ENCODE data around the gene SPOCK2. TPM values are rescaled to one million over a fixed set of nuclear protein-coding genes. Genes with fewer than 3 reads are reported as not detected.

The SPOCK2 gene
- polyA plus RNA-seq, 1 donor (not counting 4 experiments of a cell fraction or from before 2014, with no cell fraction given): 0.14 TPM

- H4K20me1 ChIP-seq (ENCODE audit: control insufficient read depth, extremely low read depth, insufficient read depth, low read length): no peaks in the 10 kb centered on the region
- dilution Hi-C loops (cut with MboI; ENCODE audit: extremely low pct_ligation_motif_present, low sequenced_read_pairs): no loop called here
- DNase-seq (ENCODE audit: low read depth, low spot score) (no peak), FAIRE-seq (no peak)
- TF ChIP-seq EZH2 (IDR thresholded peaks at IDR 0.05; ENCODE audit: low read length) (no peak), CTCF (optimal IDR thresholded peaks at IDR 0.05 in 1 of 3, IDR thresholded peaks at IDR 0.05 in 1 of 3, conservative IDR thresholded peaks at IDR 0.05 in 1 of 3; ENCODE audit: extremely low read depth in 1 of 3, insufficient read depth in 2 of 3, low read length in 3 of 3) (no peak)
- H3K4me2 ChIP-seq (ENCODE audit: control insufficient read depth, extremely low read depth, insufficient read depth, low read depth, low read length): no peak overlapping the region
- no peaks in the 10 kb centered on the region for H3K9me1 ChIP-seq (ENCODE audit: control insufficient read depth, extremely low read depth, insufficient read depth, low read length)
- no peaks in the 10 kb centered on the region for H3K36me3 ChIP-seq (ENCODE audit: control insufficient read depth in 2 of 2, extremely low read depth in 1 of 2, insufficient read depth in 2 of 2, low read length in 2 of 2)
- H3K4me1 ChIP-seq (ENCODE audit: control insufficient read depth, extremely low read depth, insufficient read depth, low read length): no peaks in the 10 kb centered on the region
- H3K27ac ChIP-seq (ENCODE audit: control insufficient read depth, insufficient read depth, low read length): no peak overlapping the region
- no peak overlapping the region for H3K4me3 ChIP-seq (ENCODE audit: control insufficient read depth in 2 of 3, extremely low read depth in 1 of 3, insufficient read depth in 2 of 3, low read depth in 1 of 3, low read length in 3 of 3)
- no peaks in the 10 kb centered on the region for H3K9me3 ChIP-seq (ENCODE audit: control insufficient read depth, low read depth, low read length)
- no peaks in the 10 kb centered on the region for H3K79me2 ChIP-seq (ENCODE audit: control insufficient read depth, insufficient read depth, low read length)
- no peak overlapping the region for H3K9ac ChIP-seq (ENCODE audit: control insufficient read depth, extremely low read depth, insufficient read depth, low read length)
- H2AFZ ChIP-seq (ENCODE audit: control insufficient read depth, low read length): no peak overlapping the region
- H3K27me3 ChIP-seq (ENCODE audit: control insufficient read depth, extremely low read depth, insufficient read depth, low read length): no peaks in the 10 kb centered on the region
Measured at GRCh38 chr10:72134785-72135767, 46.7 kb upstream of the SPOCK2 start.

- no peaks in the 10 kb centered on the region for H4K20me1 ChIP-seq (ENCODE audit: control insufficient read depth, extremely low read depth, insufficient read depth, low read length)
- no peak overlapping the region for H3K4me2 ChIP-seq (ENCODE audit: control insufficient read depth, extremely low read depth, insufficient read depth, low read depth, low read length)
- TF ChIP-seq EZH2 (IDR thresholded peaks at IDR 0.05; ENCODE audit: low read length) (no peak), CTCF (optimal IDR thresholded peaks at IDR 0.05 in 1 of 3, IDR thresholded peaks at IDR 0.05 in 1 of 3, conservative IDR thresholded peaks at IDR 0.05 in 1 of 3; ENCODE audit: extremely low read depth in 1 of 3, insufficient read depth in 2 of 3, low read length in 3 of 3) (no peak)
- H3K9me3 ChIP-seq (ENCODE audit: control insufficient read depth, low read depth, low read length): no peaks in the 10 kb centered on the region
- no peaks in the 10 kb centered on the region for H3K27me3 ChIP-seq (ENCODE audit: control insufficient read depth, extremely low read depth, insufficient read depth, low read length)
- no peak for DNase-seq (ENCODE audit: low read depth, low spot score)
- dilution Hi-C loops (cut with MboI; ENCODE audit: extremely low pct_ligation_motif_present, low sequenced_read_pairs): no loop called here
- no peaks in the 10 kb centered on the region for H3K9me1 ChIP-seq (ENCODE audit: control insufficient read depth, extremely low read depth, insufficient read depth, low read length)
- H3K9ac ChIP-seq (ENCODE audit: control insufficient read depth, extremely low read depth, insufficient read depth, low read length): no peak overlapping the region
- H3K79me2 ChIP-seq (ENCODE audit: control insufficient read depth, insufficient read depth, low read length): no peaks in the 10 kb centered on the region
- H2AFZ ChIP-seq (ENCODE audit: control insufficient read depth, low read length): no peak overlapping the region
- no peak for FAIRE-seq
- H3K4me1 ChIP-seq (ENCODE audit: control insufficient read depth, extremely low read depth, insufficient read depth, low read length): no peaks in the 10 kb centered on the region
- no peak overlapping the region for H3K27ac ChIP-seq (ENCODE audit: control insufficient read depth, insufficient read depth, low read length)
- H3K36me3 ChIP-seq (ENCODE audit: control insufficient read depth in 2 of 2, extremely low read depth in 1 of 2, insufficient read depth in 2 of 2, low read length in 2 of 2): no peaks in the 10 kb centered on the region
- no peak overlapping the region for H3K4me3 ChIP-seq (ENCODE audit: control insufficient read depth in 2 of 3, extremely low read depth in 1 of 3, insufficient read depth in 2 of 3, low read depth in 1 of 3, low read length in 3 of 3)
Measured at GRCh38 chr10:72133517-72133916, 45.2 kb upstream of the SPOCK2 start.
